Heart right ventricle (tissue), 16 donors: ENCODE data around the gene SPAG5. TPM values are rescaled to one million over a fixed set of nuclear protein-coding genes. Genes with fewer than 3 reads are reported as not detected.
A peak's percentile ranks its signal among the peaks of the same experiment; 100 is the strongest.
"Not testable (repeated sequence)": the region's sequence is repeated elsewhere in the genome, so short reads cannot be mapped to it uniquely, and the experiment has no call there.

Experiments used
- ATAC-seq, 8 donors: fragments of 200-7000 bp; cut with Tn5 transposase; one replicate each; pipeline ENCODE4 v1.9.1; 2020; ENCODE audit warnings: mild to moderate bottlenecking in 8 of 8, moderate library complexity in 8 of 8, moderate number of reproducible peaks in 1 of 8
- DNase-seq, 2 donors: peaks; one replicate each; pipeline ENCODE4 v3.0.0-alpha.2; 2020
- H3K27ac ChIP-seq, 10 donors: fragments of 200-600 bp; sonication (generic) in 2 of 10; one replicate each; pipeline versions ENCODE4 v1.5.0 to v1.8.0; 2020 to 2022; ENCODE audit warnings: mild to moderate bottlenecking in 3 of 10
- H3K27me3 ChIP-seq, 7 donors: fragments of 200-600 bp; one replicate each; pipeline ENCODE4 v1.8.0; 2021 to 2022; ENCODE audit warnings: mild to moderate bottlenecking in 2 of 7
- H3K36me3 ChIP-seq, 9 donors: fragments of 200-600 bp; sonication (generic) in 1 of 9; one replicate each; pipeline versions ENCODE4 v1.5.0 to v1.8.0; 2020 to 2022; ENCODE audit warnings: mild to moderate bottlenecking in 2 of 9
- H3K4me1 ChIP-seq, 9 donors: fragments of 200-600 bp; sonication (generic) in 1 of 9; one replicate each; pipeline versions ENCODE4 v1.5.0 to v1.8.0; 2020 to 2022; ENCODE audit warnings: mild to moderate bottlenecking in 4 of 9
- H3K4me3 ChIP-seq, 10 donors: fragments of 200-600 bp; sonication (generic) in 2 of 10; one replicate each; pipeline versions ENCODE4 v1.5.0 to v1.8.0; 2020 to 2022; ENCODE audit warnings: mild to moderate bottlenecking in 7 of 10, moderate library complexity in 2 of 10
- H3K9me3 ChIP-seq, 11 donors: fragments of 200-600 bp in 10 of 11; sonication (generic) in 2 of 11; one replicate each; pipeline versions ENCODE4 v1.5.0 to v1.8.0; 2013 to 2022; ENCODE audit warnings: mild to moderate bottlenecking in 2 of 11, control low read depth in 1 of 11, moderate library complexity in 1 of 11
- CTCF ChIP-seq, 9 donors: fragments of 200-600 bp; sonication (generic) in 2 of 9; IDR thresholded peaks; one replicate each; pipeline versions ENCODE4 v1.5.0 to v1.8.0; 2021 to 2022; ENCODE audit warnings: antibody characterized with exemption in 9 of 9, mild to moderate bottlenecking in 5 of 9, moderate library complexity in 1 of 9
- WGBS, 2 donors: extraction: QIAGEN DNeasy Blood & Tissue Kit; methylation state at CpG; one replicate each; pipeline ENCODE4 v1.1.7; 2013; ENCODE audit warnings: inconsistent platforms in 1 of 2; 5-methylcytosine and 5-hydroxymethylcytosine counted together
- intact Hi-C, 10 donors: fragments of 100-400 bp; cut with DNase I; formaldehyde crosslinking; loops; one replicate each; pipeline versions ENCODE4 v1.11.1 to v1.14.2; 2022
- polyA plus RNA-seq, 2 donors: library from polyadenylated mRNA; stranded (reverse); fragments of 200-250 nt; gene quantifications; one replicate each; pipeline ENCODE4 v1.2.3, GENCODE V29; 2013
- total RNA-seq, 10 donors: library from RNA; stranded (reverse); fragmentation: NEBNext Ultra II Directional in 3 of 10; extraction: Animal tissue kit (Norgen Biotek cat#: 25700) in 3 of 10; gene quantifications; one replicate each; pipeline versions ENCODE4 v1.2.1 to v1.2.4, GENCODE V29; 2021 to 2023
- donor health status: Arrhythmogenic right ventricular cardiomyopathy.
- donor health status: ischemic (EF 13 %, LVEDD 7.1; RV severe dilation, severe dysfunction).
- donor health status: healthy with polysubstance abuse.
- donor health status: DM: no; HTN: yes; CAD: no.
- donor health status: DM: no; HTN: no; CAD: no.
- donor health status: ischemic (EF 25% LVEDD 6.9; RV normal size, moderate dysfunction).
- donor health status: ischemic (EF 25% LVEDD 5.7; RV mildly dilated, moderate dysfunction).
- donor health status: healthy.
- donor health status: DM: yes; HTN: yes; CAD: no.
- donor health status: Ischemic cardiomyopathy.
- donor health status: ischemic (EF 35%, LVEDD 5.7; RV mildly dilated, moderate dysfunction).
- donor health status: nonischemic (EF 11% LVEDD 7.7; RV severe dilation, severe dysfunction).
- donor health status: DM: yes; HTN: yes; CAD: no.
- donor health status: PGD.
- donor health status: ischemic (EF 29% LVEDD 5.4; RV normal size, mild dysfunction).
- donor health status: nonischemic (EF 23%, LVEDD 6.1; RV moderate dilation, normal function).

Gene SPAG5
- total and polyA plus RNA-seq, 12 donors = 0.55 to 6.5 (median 1.2) TPM

DNA sequence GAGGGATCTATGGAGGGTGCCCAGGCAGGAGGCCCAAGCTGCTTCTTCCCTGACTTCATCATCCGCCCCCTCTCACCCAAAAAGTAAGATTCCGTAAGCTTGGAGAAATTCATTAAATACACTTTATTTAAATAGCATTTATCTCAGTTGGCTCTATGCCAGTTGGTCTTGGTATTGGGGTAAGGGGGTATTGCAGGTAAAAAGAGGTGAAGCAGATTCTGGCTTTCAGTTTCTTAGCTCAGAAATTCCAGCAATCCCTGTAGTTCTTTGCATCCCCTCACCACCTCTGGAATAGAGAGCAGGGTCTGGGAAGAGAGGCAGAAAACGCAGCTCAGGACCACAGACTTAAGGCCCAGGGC is 21.4 kb downstream of the SPAG5 start:
- no peak for ATAC-seq
- WGBS, 2 donors = 92 to 95% methylated on average over 3 of the region's 3 CpGs
- TF ChIP-seq CTCF (IDR thresholded peaks at IDR 0.05) = no peak
- peaks cover 0 to 42% (median 0%) of the 10 kb centered on the region in 9 donors for H3K36me3 ChIP-seq
- peak overlapping the region in 5 of 10 donors; percentile 11 to 57 (median 50) for H3K27ac ChIP-seq
- H3K9me3 ChIP-seq = no peaks in the 10 kb centered on the region
- peak overlapping the region in 1 of 10 donors; percentile 56 for H3K4me3 ChIP-seq
- peaks cover under 1 to 42% (median 29%) of the 10 kb centered on the region in 9 donors for H3K4me1 ChIP-seq
- H3K27me3 ChIP-seq = no peaks in the 10 kb centered on the region
- DNase-seq = no peak
- intact Hi-C loops = loop anchor here in 1 of 10 donors (2.0 kb wide), 1 partner anchor 21 kb away; the partner anchor contains the start of gene SPAG5

- ATAC-seq (peak; percentile 88 to 96 (median 92)), DNase-seq (peak; percentile 95 to 98)
- no peaks in the 10 kb centered on the region for H3K9me3 ChIP-seq
- H3K27ac ChIP-seq = peak within 1 kb of the TSS in 9 of 10 donors; percentile 53 to 78 (median 62)
- peak within 1 kb of the TSS in 9 of 10 donors; percentile 14 to 56 (median 49) for H3K4me3 ChIP-seq
- intact Hi-C loops = loop anchor here in 1 of 10 donors (2.0 kb wide), 1 partner anchor 22 kb away; the partner anchor contains the start of gene SPAG5
- 6 to 7% methylated on average over 24 to 25 of the region's 26 CpGs for WGBS, 2 donors
- peaks cover 0 to 36% (median 0%) of the 10 kb centered on the region in 9 donors for H3K36me3 ChIP-seq
- H3K27me3 ChIP-seq = no peaks in the 10 kb centered on the region
- peaks cover 5 to 47% (median 34%) of the 10 kb centered on the region in 9 donors for H3K4me1 ChIP-seq
- TF ChIP-seq CTCF (IDR thresholded peaks at IDR 0.05) = no peak
Measured at GRCh38 chr17:28576758-28577465, 21.9 kb downstream of the SPAG5 start, which contains the start of gene ALDOC. Gene ALDOC (minus strand): TSS chr17:28576895. CDS start chr17:28575532, 1,363 bp downstream.

DNA sequence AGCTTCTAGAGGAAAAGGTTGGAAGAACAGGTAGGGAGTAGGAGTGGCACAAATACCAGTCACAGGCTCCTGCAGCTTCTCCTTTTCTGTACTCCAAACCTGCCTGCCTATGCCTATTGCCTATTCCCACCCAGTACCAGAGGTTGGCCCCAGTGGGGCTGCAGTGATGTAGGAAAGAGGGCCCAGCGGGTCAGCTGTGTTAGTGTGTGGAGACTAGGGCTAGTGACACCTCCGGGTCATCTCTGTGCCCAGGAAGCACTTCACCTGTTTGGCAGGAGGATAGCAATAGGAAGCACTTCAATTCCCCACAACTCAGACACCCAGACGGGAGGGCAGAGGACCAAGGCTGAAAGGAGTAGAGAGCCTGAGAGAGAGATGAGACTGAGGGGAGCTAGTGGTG is 22.8 kb downstream of the SPAG5 start:
- not testable (repeated sequence) for H3K27me3 ChIP-seq, DNase-seq, ATAC-seq, H3K9me3 ChIP-seq
- intact Hi-C loops = loop anchor here in 1 of 10 donors (2.0 kb wide), 1 partner anchor 23 kb away; the partner anchor contains the start of gene SPAG5
- peak overlapping the region in 9 of 10 donors; percentile 42 to 78 (median 62) for H3K27ac ChIP-seq
- WGBS, 2 donors = 39 to 56% methylated on average over 3 of the region's 3 CpGs
- H3K36me3 ChIP-seq = peaks cover 0 to 33% (median 0%) of the 10 kb centered on the region in 9 donors
- peak overlapping the region in 8 of 10 donors; percentile 14 to 52 (median 47) for H3K4me3 ChIP-seq
- H3K4me1 ChIP-seq = peaks cover 5 to 49% (median 37%) of the 10 kb centered on the region in 9 donors

GRCh38 chr17:28575126-28575795 is 23.6 kb downstream of the SPAG5 start:
- peak; percentile 76 to 88 for DNase-seq
- H3K9me3 ChIP-seq = no peaks in the 10 kb centered on the region

More at GRCh38 chr17:28575126-28575795, 23.6 kb downstream of the SPAG5 start:
- ATAC-seq = peak; percentile 31 to 84 (median 69)
- peak overlapping the region in 8 of 10 donors; percentile 41 to 78 (median 66) for H3K27ac ChIP-seq
- peak in 7 of 9 donors; percentile 17 to 53 (median 29) for TF ChIP-seq CTCF (IDR thresholded peaks at IDR 0.05)
- intact Hi-C loops = no loop called here
- H3K4me1 ChIP-seq = peaks cover 5 to 56% (median 40%) of the 10 kb centered on the region in 9 donors
- H3K4me3 ChIP-seq = peak overlapping the region in 5 of 10 donors; percentile 3 to 52 (median 45)
- no peaks in the 10 kb centered on the region for H3K27me3 ChIP-seq
- WGBS, 2 donors = 59 to 68% methylated on average over 14 of the region's 14 CpGs
- H3K36me3 ChIP-seq = peaks cover 0 to 27% (median 0%) of the 10 kb centered on the region in 9 donors
